Endothelial cell of umbilical vein (primary cell): ENCODE data around the gene PDHX. TPM values are rescaled to one million over a fixed set of nuclear protein-coding genes. Genes with fewer than 3 reads are reported as not detected.

ENCODE experiments used
- BruUV-seq: library from RNA; stranded (reverse); fragments of 400-500 nt; replicated peaks from 2 replicates; lab custom pipeline; 2021; lab: Mats Ljungman, UMichigan
- CTCF ChIA-PET: fragments of 300-600, 350-600 bp; sonication (Branson Sonifier 250); formaldehyde crosslinking; loops from one replicate; lab custom pipeline; 2021; ENCODE audit warnings: antibody characterized with exemption, inconsistent platforms; lab: Charles Lee
- POLR2A ChIA-PET: fragments of 300-600, 350-600 bp; sonication (Branson Sonifier 250); formaldehyde crosslinking; loops from one replicate; lab custom pipeline; 2021; ENCODE audit warnings: antibody characterized with exemption, inconsistent platforms; lab: Charles Lee
- DNase-seq: peaks from one replicate; pipeline ENCODE4 v3.0.0-alpha.2; 2011; ENCODE audit warnings: low read depth, low spot score
- FAIRE-seq: peaks from 2 replicates; lab custom pipeline; 2011; peaks lifted over from hg19 to GRCh38; lab: Jason Lieb, UNC
- H2AFZ ChIP-seq: 2 replicates; pipeline ENCODE4 v1.6.0; 2012; ENCODE audit warnings: low read depth, low read length, control low read depth, inconsistent platforms
- H3K27ac ChIP-seq: 2 replicates; pipeline ENCODE4 v1.5.1; 2011; ENCODE audit warnings: low read depth, mild to moderate bottlenecking, control low read depth, low read length, moderate library complexity; ENCODE audit not compliant: insufficient read depth
- H3K27me3 ChIP-seq, 2 experiments: 2 replicates each; pipeline versions ENCODE4 v1.6.0 to v1.6.1; 2011; ENCODE audit warnings: low read length in 2 of 2, mixed read lengths in 1 of 2; ENCODE audit not compliant: control insufficient read depth in 2 of 2, insufficient read depth in 2 of 2
- H3K36me3 ChIP-seq, 2 experiments: 2 replicates in 1 of 2; 3 replicates in 1 of 2; pipeline ENCODE4 v1.5.1; 2011; ENCODE audit warnings: low read length in 2 of 2, mild to moderate bottlenecking in 1 of 2, moderate library complexity in 1 of 2; ENCODE audit not compliant: control insufficient read depth in 2 of 2, insufficient read depth in 2 of 2; ENCODE audit errors: extremely low read depth in 1 of 2
- H3K4me1 ChIP-seq: 3 replicates; pipeline ENCODE4 v1.5.1; 2011; ENCODE audit warnings: mild to moderate bottlenecking, low read length; ENCODE audit not compliant: control insufficient read depth, insufficient read depth; ENCODE audit errors: extremely low read depth
- H3K4me2 ChIP-seq: 2 replicates; pipeline ENCODE4 v1.6.1; 2011; ENCODE audit warnings: low read length, control low read depth, mixed read lengths; ENCODE audit not compliant: insufficient read depth
- H3K4me3 ChIP-seq, 3 experiments: fragments of 200-600 bp in 1 of 3; sonication (generic), shearing (Covaris generic) in 1 of 3; replicated peaks in 1 of 3; 2 replicates each; pipeline ENCODE4 v1.5.1; 2011 to 2016; ENCODE audit warnings: control low read depth in 3 of 3, low read length in 3 of 3, mild to moderate bottlenecking in 2 of 3, inconsistent platforms in 1 of 3, low read depth in 1 of 3, moderate library complexity in 1 of 3; ENCODE audit not compliant: insufficient read depth in 1 of 3
- H3K79me2 ChIP-seq: 2 replicates; pipeline ENCODE4 v1.6.0; 2012; ENCODE audit warnings: low read length, inconsistent platforms; ENCODE audit not compliant: control insufficient read depth, insufficient read depth
- H3K9ac ChIP-seq: replicated peaks from 2 replicates; pipeline ENCODE3; 2011; ENCODE audit warnings: low read length, control low read depth; ENCODE audit not compliant: insufficient read depth; ENCODE audit errors: extremely low read depth
- H3K9me1 ChIP-seq: replicated peaks from 3 replicates; pipeline ENCODE4 v1.6.0; 2011; ENCODE audit warnings: mild to moderate bottlenecking, low read length; ENCODE audit not compliant: control insufficient read depth, insufficient read depth; ENCODE audit errors: extremely low read depth
- H3K9me3 ChIP-seq: replicated peaks from 2 replicates; pipeline ENCODE4 v1.5.1; 2012; ENCODE audit warnings: low read length, inconsistent platforms; ENCODE audit not compliant: control insufficient read depth, insufficient read depth
- H4K20me1 ChIP-seq: replicated peaks from 2 replicates; pipeline ENCODE3; 2011; ENCODE audit warnings: mild to moderate bottlenecking, low read length; ENCODE audit not compliant: control insufficient read depth, insufficient read depth; ENCODE audit errors: extremely low read depth
- CTCF ChIP-seq, 2 donors: IDR thresholded peaks; 1 replicate in 1 of 2; 2 replicates in 1 of 2; pipeline ENCODE4 v1.5.1; 2011; ENCODE audit warnings: low read length in 2 of 2, mild to moderate bottlenecking in 2 of 2, moderate library complexity in 2 of 2, control low read depth in 1 of 2, inconsistent platforms in 1 of 2, low read depth in 1 of 2; ENCODE audit not compliant: insufficient read depth in 1 of 2; ENCODE audit errors: extremely low read depth in 1 of 2
- GATA2 ChIP-seq: IDR thresholded peaks from 2 replicates; pipeline ENCODE4 v1.7.0; 2011; ENCODE audit warnings: low read depth, mild to moderate bottlenecking, moderate library complexity, mixed read lengths, low read length; ENCODE audit not compliant: insufficient read length, insufficient read depth
- POLR2A ChIP-seq: IDR thresholded peaks from 2 replicates; pipeline ENCODE4 v1.6.1; 2012; ENCODE audit warnings: low read depth, mild to moderate bottlenecking, control low read depth, low read length
- POLR2AphosphoS5 ChIP-seq: IDR thresholded peaks from 2 replicates; pipeline ENCODE4 v1.6.1; 2012; ENCODE audit warnings: low read depth, mild to moderate bottlenecking, control low read depth, low read length, moderate library complexity; ENCODE audit not compliant: insufficient read depth
- dilution Hi-C: fragments of 300-500 bp; cut with MboI; formaldehyde crosslinking; loops from one replicate; pipeline ENCODE4 v1.15.0; 2019; ENCODE audit warnings: low sequenced_read_pairs; ENCODE audit not compliant: extremely low pct_ligation_motif_present
- intact Hi-C: fragments of 100-400 bp; cut with micrococcal nuclease; formaldehyde crosslinking; loops from one replicate; pipeline ENCODE4 v1.10.0; 2022
- polyA plus RNA-seq, 4 experiments: library from polyadenylated mRNA; depleted of rRNA in 3 of 4; stranded (reverse) in 3 of 4; unstranded in 1 of 4; fragments of >200 nt; gene quantifications; 2 replicates each; pipeline versions ENCODE4 v1.2.1 to v1.2.3, GENCODE V29; 2011 to 2012; ENCODE audit warnings: missing spikeins in 1 of 4
- total RNA-seq: library from RNA; stranded (reverse); gene quantifications from 2 replicates; pipeline ENCODE4 v1.2.3, GENCODE V29; 2021
- TF ChIP-seq, protein P1 (sequence below): IDR thresholded peaks from 2 replicates; pipeline ENCODE4 v1.6.1; 2011; ENCODE audit not compliant: insufficient read depth, insufficient read length

Gene PDHX
- total and polyA plus RNA-seq, 2 donors (not counting 3 experiments of a cell fraction or from before 2014, with no cell fraction given) = 10.5 to 30.5 TPM

GRCh38 chr11:35042224-35042623 lies 125.8 kb downstream of the PDHX start:
- ChIA-PET POLR2A (no interaction called here), CTCF (interaction anchor here (2.1 kb wide), 1 partner anchor 13 kb away, joined by 10 read pairs; no protein-coding TSS in a partner anchor)
- Histone ChIP-seq H3K27me3 (peaks cover 0 to 7% of the 10 kb centered on the region in 2 experiments), H3K27ac (no peak overlapping the region), H3K4me2 (no peak overlapping the region), H3K9me3 (no peaks in the 10 kb centered on the region), H3K4me3 (no peak overlapping the region), H4K20me1 (no peaks in the 10 kb centered on the region), H3K4me1 (no peaks in the 10 kb centered on the region), H3K79me2 (no peaks in the 10 kb centered on the region), H3K9me1 (no peaks in the 10 kb centered on the region), H2AFZ (no peak overlapping the region), H3K36me3 (no peaks in the 10 kb centered on the region), H3K9ac (no peak overlapping the region)
- dilution Hi-C loops = no loop called here
- no TSS peak for BruUV-seq
- intact Hi-C loops = no loop called here
- DNase-seq (no peak), FAIRE-seq (no peak)
- TF ChIP-seq POLR2AphosphoS5 (no peak), POLR2A (no peak), CTCF (IDR thresholded peaks at IDR 0.05; ENCODE audit: extremely low read depth in 1 of 2, insufficient read depth in 1 of 2, low read depth in 1 of 2, low read length in 2 of 2) (no peak), GATA2 (no peak)

GRCh38 chr11:35042913-35043312 lies 126.5 kb downstream of the PDHX start:
- CTCF ChIA-PET = no interaction called here

More at GRCh38 chr11:35042913-35043312, 126.5 kb downstream of the PDHX start:
- FAIRE-seq (no peak), DNase-seq (no peak)
- peaks cover 0 to 7% of the 10 kb centered on the region in 2 experiments for H3K27me3 ChIP-seq
- no peaks in the 10 kb centered on the region for H4K20me1 ChIP-seq
- H3K4me3 ChIP-seq = no peak overlapping the region
- no peaks in the 10 kb centered on the region for H3K36me3 ChIP-seq
- H3K4me2 ChIP-seq = no peak overlapping the region
- TF ChIP-seq, protein P1, sequence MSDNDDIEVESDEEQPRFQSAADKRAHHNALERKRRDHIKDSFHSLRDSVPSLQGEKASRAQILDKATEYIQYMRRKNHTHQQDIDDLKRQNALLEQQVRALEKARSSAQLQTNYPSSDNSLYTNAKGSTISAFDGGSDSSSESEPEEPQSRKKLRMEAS = no peak
- dilution Hi-C loops = no loop called here
- intact Hi-C loops = no loop called here
- no peak overlapping the region for H3K27ac ChIP-seq
- no TSS peak for BruUV-seq
- no peaks in the 10 kb centered on the region for H3K79me2 ChIP-seq
- no peaks in the 10 kb centered on the region for H3K4me1 ChIP-seq
- no peak overlapping the region for H2AFZ ChIP-seq
- H3K9ac ChIP-seq = no peak overlapping the region
- H3K9me3 ChIP-seq = no peaks in the 10 kb centered on the region
- no peaks in the 10 kb centered on the region for H3K9me1 ChIP-seq
- POLR2A ChIA-PET = no interaction called here
